Thyroid gland (tissue), 4 donors: Measurements from ENCODE around the gene SARDH. TPM values are rescaled to one million over a fixed set of nuclear protein-coding genes. Genes with fewer than 3 reads are reported as not detected.

ENCODE experiments used
- DNase-seq, 2 donors: peaks; one replicate each; pipeline ENCODE4 v3.0.0-alpha.2; 2019
- H3K27ac ChIP-seq, 3 donors: fragments of 200-600 bp; sonication (generic); 1 replicate in 2 of 3; 2 replicates in 1 of 3; pipeline ENCODE4 v1.5.1; 2016 to 2019; ENCODE audit warnings: mild to moderate bottlenecking in 1 of 3, moderate library complexity in 1 of 3
- H3K27me3 ChIP-seq: fragments of 200-600 bp; sonication (generic); one replicate; pipeline ENCODE4 v1.5.1; 2019
- H3K36me3 ChIP-seq, 2 donors: fragments of 200-600 bp; sonication (generic); one replicate each; pipeline ENCODE4 v1.5.1; 2016 to 2019
- H3K4me1 ChIP-seq, 2 donors: fragments of 200-600 bp; sonication (generic); one replicate each; pipeline ENCODE4 v1.5.1; 2017 to 2019
- H3K4me3 ChIP-seq, 3 donors: fragments of 200-600 bp; sonication (generic); replicated peaks in 1 of 3; 1 replicate in 2 of 3; 2 replicates in 1 of 3; pipeline ENCODE4 v1.5.1; 2016; ENCODE audit warnings: mild to moderate bottlenecking in 1 of 3
- H3K9me3 ChIP-seq: fragments of 200-600 bp; sonication (generic); one replicate; pipeline ENCODE4 v1.5.1; 2017
- POLR2A ChIP-seq, 2 donors: fragments of 450-650 bp; IDR thresholded peaks; one replicate each; pipeline ENCODE4 v1.6.1; 2017; ENCODE audit warnings: antibody characterized with exemption in 2 of 2, mild to moderate bottlenecking in 2 of 2, moderate library complexity in 1 of 2
- WGBS, 2 donors: methylation state at CpG; one replicate each; pipeline ENCODE4 v1.1.5; 2017; 5-methylcytosine and 5-hydroxymethylcytosine counted together
- intact Hi-C: fragments of 100-400 bp; cut with DNase I; formaldehyde crosslinking; loops from one replicate; pipeline ENCODE4 v1.15.1; 2023
- total RNA-seq, 4 donors: library from RNA; depleted of rRNA; stranded (reverse); fragments of >200 nt; gene quantifications; one replicate each; pipeline ENCODE4 v1.2.3, GENCODE V29; 2016
- TF ChIP-seq, protein P1 (sequence below), 6 experiments: fragments of 200-600 bp in 3 of 6; fragments of 450-650 bp in 3 of 6; sonication (generic) in 3 of 6; IDR thresholded peaks; one replicate each; pipeline ENCODE4 v1.5.1; 2016 to 2019; ENCODE audit warnings: antibody characterized with exemption in 6 of 6, mild to moderate bottlenecking in 2 of 6, inconsistent platforms in 1 of 6, moderate library complexity in 1 of 6

The SARDH gene
- total RNA-seq, 4 donors from 2014 or later = 2.2 to 6.2 (median 3.3) TPM; not detected in 1

DNA sequence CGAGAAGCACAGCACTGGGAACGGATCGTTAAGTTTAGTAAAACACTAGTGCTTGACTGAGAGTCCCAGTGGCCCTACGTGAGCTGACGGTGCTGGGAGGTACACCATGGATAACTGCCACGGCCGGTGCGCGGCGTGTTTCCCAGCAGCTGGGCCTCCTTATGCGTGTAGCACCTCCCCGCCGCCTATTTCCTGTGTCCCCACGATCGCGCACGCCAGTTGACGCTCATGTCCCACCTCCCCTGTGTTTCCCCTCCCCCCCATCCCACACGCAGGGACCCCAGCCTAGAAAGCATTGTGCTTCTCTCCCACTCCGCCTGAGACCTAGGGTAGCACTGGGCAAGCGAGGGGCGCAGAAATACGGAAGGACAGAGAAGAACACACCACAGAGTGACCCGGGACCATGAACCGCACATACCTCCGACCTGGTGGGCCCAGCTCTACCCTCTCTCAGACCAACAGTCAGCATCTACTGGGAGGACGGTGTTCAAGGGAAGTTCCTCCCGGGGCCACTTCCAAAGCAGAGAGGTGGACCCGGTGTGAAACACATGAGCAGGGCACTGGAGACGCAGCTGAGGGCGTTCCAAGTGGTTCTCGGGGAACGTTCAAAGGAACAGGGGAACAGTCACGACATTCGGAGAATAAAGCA is 56.4 kb downstream of the SARDH start:
- H3K4me3 ChIP-seq = no peak overlapping the region
- no peaks in the 10 kb centered on the region for H3K36me3 ChIP-seq
- DNase-seq = no peak
- 93 to 95% methylated on average over 35 of the region's 35 CpGs for WGBS, 2 donors
- TF ChIP-seq, protein P1, sequence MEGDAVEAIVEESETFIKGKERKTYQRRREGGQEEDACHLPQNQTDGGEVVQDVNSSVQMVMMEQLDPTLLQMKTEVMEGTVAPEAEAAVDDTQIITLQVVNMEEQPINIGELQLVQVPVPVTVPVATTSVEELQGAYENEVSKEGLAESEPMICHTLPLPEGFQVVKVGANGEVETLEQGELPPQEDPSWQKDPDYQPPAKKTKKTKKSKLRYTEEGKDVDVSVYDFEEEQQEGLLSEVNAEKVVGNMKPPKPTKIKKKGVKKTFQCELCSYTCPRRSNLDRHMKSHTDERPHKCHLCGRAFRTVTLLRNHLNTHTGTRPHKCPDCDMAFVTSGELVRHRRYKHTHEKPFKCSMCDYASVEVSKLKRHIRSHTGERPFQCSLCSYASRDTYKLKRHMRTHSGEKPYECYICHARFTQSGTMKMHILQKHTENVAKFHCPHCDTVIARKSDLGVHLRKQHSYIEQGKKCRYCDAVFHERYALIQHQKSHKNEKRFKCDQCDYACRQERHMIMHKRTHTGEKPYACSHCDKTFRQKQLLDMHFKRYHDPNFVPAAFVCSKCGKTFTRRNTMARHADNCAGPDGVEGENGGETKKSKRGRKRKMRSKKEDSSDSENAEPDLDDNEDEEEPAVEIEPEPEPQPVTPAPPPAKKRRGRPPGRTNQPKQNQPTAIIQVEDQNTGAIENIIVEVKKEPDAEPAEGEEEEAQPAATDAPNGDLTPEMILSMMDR (IDR thresholded peaks at IDR 0.05) = no peak
- no peak for TF ChIP-seq POLR2A (IDR thresholded peaks at IDR 0.05)
- H3K4me1 ChIP-seq = peaks cover 0 to 27% of the 10 kb centered on the region in 2 donors
- H3K9me3 ChIP-seq = no peaks in the 10 kb centered on the region
- intact Hi-C loops = no loop called here
- H3K27ac ChIP-seq = no peak overlapping the region
- H3K27me3 ChIP-seq = no peaks in the 10 kb centered on the region

DNA sequence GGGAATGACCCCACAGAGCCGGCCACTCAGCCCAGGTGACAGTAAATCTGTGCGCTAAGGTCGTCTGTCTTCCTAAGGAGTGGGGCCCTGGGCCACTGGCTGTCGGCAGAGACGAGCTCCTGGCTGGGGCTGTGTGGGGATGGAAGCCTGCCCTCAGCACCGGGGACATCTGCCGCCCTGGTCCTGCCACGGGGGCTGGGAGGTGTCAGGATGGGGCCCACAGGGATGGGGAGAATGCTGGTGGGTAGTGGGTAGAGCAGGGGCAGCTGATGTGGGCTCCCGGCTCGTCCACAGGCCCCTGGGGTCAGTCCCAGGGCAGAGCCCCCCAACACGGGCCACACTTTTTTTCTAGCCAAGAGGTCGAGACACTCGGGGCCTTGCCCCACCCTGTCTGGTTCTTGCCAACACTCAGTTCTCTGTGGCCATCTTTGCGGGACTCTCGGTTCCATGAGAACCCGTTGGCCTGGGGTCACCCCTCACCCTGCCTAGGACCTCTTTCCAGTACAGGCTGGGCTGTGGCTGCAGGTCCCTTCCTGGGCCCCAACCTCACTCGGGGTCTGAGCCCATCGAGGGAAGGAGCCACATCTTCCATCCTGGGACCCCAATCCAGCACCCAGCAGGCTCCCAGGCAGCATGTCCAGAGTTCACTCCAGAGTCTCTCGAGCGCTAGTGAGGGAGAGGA is 57.0 kb downstream of the SARDH start:
- H3K9me3 ChIP-seq = no peaks in the 10 kb centered on the region
- peaks cover 0 to 22% of the 10 kb centered on the region in 2 donors for H3K4me1 ChIP-seq
- DNase-seq = no peak
- no peak for TF ChIP-seq POLR2A (IDR thresholded peaks at IDR 0.05)
- TF ChIP-seq, protein P1 (IDR thresholded peaks at IDR 0.05) = no peak
- intact Hi-C loops = no loop called here
- no peaks in the 10 kb centered on the region for H3K36me3 ChIP-seq
- H3K27me3 ChIP-seq = no peaks in the 10 kb centered on the region
- 87 to 93% methylated on average over 18 to 19 of the region's 20 CpGs for WGBS, 2 donors
- no peak overlapping the region for H3K27ac ChIP-seq
- no peak overlapping the region for H3K4me3 ChIP-seq

DNA sequence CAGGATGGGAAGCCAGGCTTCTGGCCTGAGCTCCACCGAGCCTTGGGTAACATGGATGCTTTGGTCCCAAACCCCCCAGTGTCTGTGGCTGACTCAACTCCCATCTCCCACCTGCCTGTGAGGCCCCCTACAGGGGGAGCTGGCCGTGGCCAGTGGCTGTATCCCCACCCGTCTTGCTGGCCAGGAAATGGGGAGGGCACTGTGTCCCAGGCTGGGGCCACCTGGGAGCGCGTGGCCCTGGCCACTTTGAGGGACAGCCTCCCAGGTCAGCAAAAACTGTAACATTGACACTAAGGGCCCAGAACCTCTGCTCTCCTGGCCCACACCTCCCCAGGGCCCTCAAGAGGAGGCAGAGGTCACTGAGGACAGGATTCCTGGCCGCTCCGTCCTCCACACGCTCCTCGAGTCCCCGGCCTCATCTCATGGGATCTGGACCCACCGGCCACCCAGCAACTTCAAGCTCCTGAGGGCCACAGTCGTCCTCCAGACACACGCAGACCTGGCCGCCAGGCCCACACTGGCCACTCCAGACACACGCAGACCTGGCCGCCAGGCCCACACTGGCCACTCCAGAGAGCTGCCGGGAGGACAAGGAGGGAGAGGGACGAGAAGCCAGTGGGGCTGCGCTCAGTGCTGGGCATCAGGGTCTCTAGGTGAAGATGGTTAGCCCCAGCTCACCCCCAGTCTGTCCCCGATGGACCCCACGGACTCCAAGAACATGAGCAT is 57.7 kb downstream of the SARDH start:
- H3K27ac ChIP-seq = no peak overlapping the region
- no peaks in the 10 kb centered on the region for H3K36me3 ChIP-seq
- no peak for DNase-seq
- no peaks in the 10 kb centered on the region for H3K9me3 ChIP-seq
- intact Hi-C loops = no loop called here
- TF ChIP-seq POLR2A (IDR thresholded peaks at IDR 0.05) = no peak
- TF ChIP-seq, protein P1 (IDR thresholded peaks at IDR 0.05) = no peak
- WGBS, 2 donors = 81 to 95% methylated on average over 15 to 17 of the region's 21 CpGs
- peaks cover 0 to 22% of the 10 kb centered on the region in 2 donors for H3K4me1 ChIP-seq
- H3K4me3 ChIP-seq = no peak overlapping the region
- H3K27me3 ChIP-seq = no peaks in the 10 kb centered on the region

DNA sequence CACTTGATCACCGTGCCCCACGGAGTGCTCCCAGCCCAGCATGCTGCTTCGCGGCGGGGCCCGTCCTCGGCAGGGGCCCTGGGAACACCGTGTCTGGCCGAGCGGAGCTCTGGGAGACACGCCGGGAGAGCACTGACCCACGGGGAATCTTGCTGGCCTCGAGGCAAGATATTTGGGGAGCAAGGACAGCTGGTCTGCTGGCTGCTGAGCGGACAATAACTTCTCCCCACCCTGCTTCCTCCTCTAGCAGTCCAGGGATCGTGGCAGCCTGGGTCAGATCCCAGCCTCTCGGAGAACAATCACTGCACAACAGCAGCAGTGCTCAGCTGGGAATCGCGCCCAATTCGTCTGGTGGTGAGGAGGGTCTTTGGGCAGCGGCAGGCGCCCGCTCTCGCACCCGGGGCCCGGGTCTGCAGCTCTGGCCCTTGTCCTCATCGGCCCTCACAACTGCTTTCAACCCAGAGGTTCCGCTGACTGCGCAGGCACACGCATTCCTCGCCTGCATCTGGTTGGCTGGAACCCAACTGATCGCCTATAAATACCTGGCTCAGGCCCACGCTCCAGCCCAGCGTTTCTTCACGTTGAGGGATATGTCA is 58.6 kb downstream of the SARDH start:
- WGBS, 2 donors = 82 to 87% methylated on average over 10 to 31 of the region's 35 CpGs
- TF ChIP-seq POLR2A (IDR thresholded peaks at IDR 0.05) = no peak
- TF ChIP-seq, protein P1 (IDR thresholded peaks at IDR 0.05) = no peak
- Histone ChIP-seq H3K4me1 (peaks cover 0 to 19% of the 10 kb centered on the region in 2 donors), H3K36me3 (no peaks in the 10 kb centered on the region), H3K9me3 (no peaks in the 10 kb centered on the region), H3K27me3 (no peaks in the 10 kb centered on the region), H3K4me3 (no peak overlapping the region), H3K27ac (no peak overlapping the region)
- intact Hi-C loops = no loop called here
- no peak for DNase-seq
